ENCODE measurements around the gene PDCD2L. TPM values are rescaled to one million over a fixed set of nuclear protein-coding genes. Genes with fewer than 3 reads are reported as not detected.

PDCD2L gene
- total and polyA plus RNA-seq, 2 of the 8 experiments (the other 6 are each of a cell fraction or from before 2014, with no cell fraction given), result 51.5 to 78.1 TPM

DNA sequence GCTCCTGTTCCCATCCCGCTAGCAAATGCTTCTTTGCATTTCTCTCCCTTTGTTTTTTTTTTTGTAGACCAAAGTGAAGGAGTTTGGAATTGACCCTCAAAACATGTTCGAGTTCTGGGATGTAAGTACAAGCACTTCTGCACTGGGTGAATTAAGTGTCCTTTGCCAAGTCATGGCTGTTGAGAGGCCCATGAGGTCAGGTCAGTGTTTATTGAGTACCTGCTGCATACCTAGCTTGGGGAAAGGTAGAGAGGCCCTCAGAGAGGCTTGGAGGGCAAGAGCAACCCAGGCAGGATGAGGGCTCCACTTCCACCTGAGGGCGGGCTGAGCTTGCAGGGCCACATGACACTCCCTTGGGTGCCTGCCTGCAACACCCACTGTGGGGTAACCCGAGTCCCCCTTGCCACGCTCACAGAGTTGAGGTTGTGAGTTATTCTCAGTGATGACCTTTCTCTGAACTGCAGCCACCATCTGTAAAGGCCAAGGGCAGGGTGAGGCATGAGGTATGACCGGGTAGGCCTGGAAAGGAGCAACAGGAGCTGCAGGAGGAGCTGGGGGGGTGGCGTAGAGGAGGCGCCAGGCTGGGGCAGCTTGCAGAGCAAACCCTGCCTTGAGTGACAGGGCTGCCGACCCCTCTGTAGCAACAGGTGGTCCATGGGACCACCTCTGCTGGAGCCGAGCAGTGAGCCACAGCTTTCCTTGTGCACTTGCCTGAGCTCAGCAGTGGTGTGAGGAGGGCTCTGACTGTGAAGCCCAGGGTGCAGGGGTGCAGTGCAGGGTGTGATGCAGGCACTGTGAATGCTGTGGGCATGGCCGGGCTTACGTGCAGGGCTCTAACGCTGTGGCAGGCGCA lies 22.6 kb upstream of the PDCD2L start:
- Histone ChIP-seq H2BK12ac (ENCODE audit: low read depth, low read length) (no peak overlapping the region), H2BK5ac (ENCODE audit: low read depth, low read length) (no peak overlapping the region), H4K20me1 (replicated peaks in 1 of 2; ENCODE audit: control insufficient read depth in 1 of 2, insufficient read depth in 2 of 2, low read length in 2 of 2) (peaks cover 1 to 34% of the 10 kb centered on the region in 2 experiments), H3K23ac (ENCODE audit: insufficient read length) (no peak overlapping the region), H3K27me3 (replicated peaks in 1 of 4; ENCODE audit: control insufficient read depth in 3 of 4, extremely low read depth in 1 of 4, insufficient read depth in 3 of 4, low read length in 3 of 4) (no peaks in the 10 kb centered on the region), H3K4me1 (replicated peaks in 1 of 4; ENCODE audit: control insufficient read depth in 3 of 4, insufficient read depth in 4 of 4, low read length in 3 of 4) (no peaks in the 10 kb centered on the region), H3K9me3 (ENCODE audit: insufficient read depth in 2 of 2, low read depth in 1 of 2, low read length in 1 of 2) (no peaks in the 10 kb centered on the region), H3K79me2 (ENCODE audit: control insufficient read depth in 1 of 2, insufficient read depth in 2 of 2, low read length in 2 of 2) (no peaks in the 10 kb centered on the region; a peak in 1 of 4 replicates), H2BK20ac (ENCODE audit: low read length) (no peak overlapping the region), H3K23me2 (ENCODE audit: low read depth, low read length) (0 out of 2 replicates have a peak, but pooled peaks cover 2% of the 10 kb centered on the region), H3K18ac (ENCODE audit: extremely low read depth, low read length) (no peak overlapping the region), H3K4me3 (ENCODE audit: extremely low read depth in 1 of 4, insufficient read depth in 2 of 4, low read depth in 3 of 4, low read length in 4 of 4) (no peak overlapping the region), H3K9ac (replicated peaks in 1 of 4; ENCODE audit: extremely low read depth in 1 of 4, low read depth in 3 of 4, low read length in 3 of 4) (no peak overlapping the region), H4K91ac (replicated peaks; ENCODE audit: insufficient read length, low read length) (no peak overlapping the region), H2BK15ac (ENCODE audit: low read length) (no peak overlapping the region), H3K27ac (ENCODE audit: low read depth, low read length) (no peak overlapping the region), H3K14ac (ENCODE audit: insufficient read length) (no peak overlapping the region), H3K79me1 (ENCODE audit: low read depth, low read length) (peaks cover 2% of the 10 kb centered on the region; the same call in 1 of the 2 replicates), H3K36me3 (ENCODE audit: control insufficient read depth in 2 of 4, insufficient read depth in 4 of 4, low read length in 3 of 4) (peaks cover 51 to 79% (median 70%) of the 10 kb centered on the region in 4 experiments), H2AFZ (ENCODE audit: low read length) (no peak overlapping the region), H4K5ac (ENCODE audit: insufficient read length, low read depth, low read length) (no peak overlapping the region), H2AK5ac (ENCODE audit: low read depth, low read length) (no peak overlapping the region), H4K8ac (ENCODE audit: extremely low read depth, insufficient read depth, low read length) (no peak overlapping the region; the same call in 1 of the 2 replicates), H3K4ac (replicated peaks; ENCODE audit: insufficient read length, low read depth, low read length) (no peak overlapping the region), H3K56ac (replicated peaks; ENCODE audit: insufficient read length, low read depth, low read length) (no peak overlapping the region), H2BK120ac (replicated peaks; ENCODE audit: low read depth, low read length) (no peak overlapping the region), H3K4me2 (ENCODE audit: insufficient read depth in 1 of 2, low read depth in 2 of 2, low read length in 2 of 2) (no peak overlapping the region)
- WGBS, 2 experiments (ENCODE audit: extremely low coverage in 1 of 2, insufficient coverage in 1 of 2, insufficient read length in 1 of 2, insufficient replicate concordance in 2 of 2, low coverage in 1 of 2, low lambda C conversion rate in 2 of 2, missing lambda C conversion rate in 1 of 2), result 94% methylated on average over 14 of the region's 14 CpGs; no CpG with 5 or more reads in 1 of the 2 experiments
- POLR2A ChIA-PET (ENCODE audit: partially characterized antibody), result interaction anchor here (0.6 to 2.6 kb wide), 8 partner anchors 9 to 1206 kb away, joined by 3 to 18 read pairs (median 4); no protein-coding TSS in a partner anchor
- no peak for TF ChIP-seq HDAC2 (IDR thresholded peaks at IDR 0.05; ENCODE audit: borderline replicate concordance in 1 of 2, low read depth in 2 of 2, low read length in 2 of 2)
- TF ChIP-seq NANOG (IDR thresholded peaks at IDR 0.05; ENCODE audit: insufficient read depth, low read depth, low read length, poor library complexity, severe bottlenecking), result no peak
- CTCF ChIA-PET (ENCODE audit: partially characterized antibody), result interaction anchor here (0.6 kb wide), 1 partner anchor 391 kb away, joined by 3 read pairs; no protein-coding TSS in a partner anchor
- no peak for FAIRE-seq
- no peak for DNase-seq (ENCODE audit: low read depth in 1 of 2, low spot score in 2 of 2)
